A673 (cell line): ENCODE measurements around the gene TUBB3. TPM values are rescaled to one million over a fixed set of nuclear protein-coding genes. Genes with fewer than 3 reads are reported as not detected.
"Not testable (repeated sequence)": the region's sequence is repeated elsewhere in the genome, so short reads cannot be mapped to it uniquely, and the experiment has no call there.

Source experiments
- BruUV-seq: library from RNA; stranded (reverse); fragments of 400-500 nt; replicated peaks from 2 replicates; lab custom pipeline; 2021; lab: Mats Ljungman, UMichigan
- CTCF ChIA-PET: fragments of 300-600 bp; sonication (Branson Sonifier 250); formaldehyde crosslinking; loops from one replicate; lab custom pipeline; 2022; ENCODE audit warnings: antibody characterized with exemption; lab: Charles Lee
- POLR2A ChIA-PET: fragments of 300-600 bp; sonication (Branson Sonifier 250); formaldehyde crosslinking; loops from one replicate; lab custom pipeline; 2022; ENCODE audit warnings: antibody characterized with exemption; ENCODE audit not compliant: low non-redundant PET; lab: Charles Lee
- DNase-seq: peaks from one replicate; pipeline ENCODE4 v3.0.0-alpha.2; 2015; ENCODE audit warnings: low spot score
- H3K27ac ChIP-seq: fragments of 200-600 bp; sonication (generic); 2 replicates; pipeline ENCODE4 v1.5.1; 2016; ENCODE audit warnings: mixed run types, low read depth, mild to moderate bottlenecking, mixed read lengths, antibody characterized with exemption, low read length; ENCODE audit not compliant: poor library complexity, severe bottlenecking
- H3K27me3 ChIP-seq: fragments of 200-600 bp; sonication (generic); replicated peaks from 2 replicates; pipeline ENCODE4 v1.6.1; 2017; ENCODE audit warnings: mixed run types, low read depth, mild to moderate bottlenecking, mixed read lengths, antibody characterized with exemption, low read length; ENCODE audit not compliant: insufficient read depth, poor library complexity
- H3K36me3 ChIP-seq: fragments of 200-600 bp; sonication (generic); 2 replicates; pipeline ENCODE4 v1.6.1; 2016; ENCODE audit warnings: mixed run types, mild to moderate bottlenecking, mixed read lengths, antibody characterized with exemption, low read length; ENCODE audit not compliant: insufficient read depth, poor library complexity, severe bottlenecking
- H3K4me1 ChIP-seq: fragments of 200-600 bp; sonication (generic); 2 replicates; pipeline ENCODE4 v1.6.1; 2017; ENCODE audit warnings: mixed run types, mild to moderate bottlenecking, mixed read lengths, antibody characterized with exemption, low read length; ENCODE audit not compliant: insufficient read depth, poor library complexity, severe bottlenecking
- H3K4me3 ChIP-seq: fragments of 200-600 bp; sonication (generic); 2 replicates; pipeline ENCODE4 v1.5.1; 2016; ENCODE audit warnings: low read depth, mixed run types, mild to moderate bottlenecking, mixed read lengths, low read length; ENCODE audit not compliant: poor library complexity, severe bottlenecking
- H3K9me3 ChIP-seq: fragments of 200-600 bp; sonication (generic); 2 replicates; pipeline ENCODE4 v1.6.1; 2016; ENCODE audit warnings: mixed run types, low read depth, mild to moderate bottlenecking, mixed read lengths, antibody characterized with exemption, low read length; ENCODE audit not compliant: poor library complexity, severe bottlenecking
- CTCF ChIP-seq: fragments of 300-800, 200-600 bp; sonication (generic); conservative IDR thresholded peaks from 2 replicates; pipeline ENCODE4 v1.5.1; 2017; ENCODE audit warnings: low read depth, mild to moderate bottlenecking, antibody characterized with exemption, low read length, moderate library complexity, mixed read lengths
- EZH2 ChIP-seq: fragments of 200-600 bp; sonication (generic); IDR thresholded peaks from 2 replicates; pipeline ENCODE4 v1.6.1; 2017; ENCODE audit warnings: borderline replicate concordance, low read depth, mild to moderate bottlenecking, mixed read lengths, antibody characterized with exemption, low read length; ENCODE audit not compliant: poor library complexity, severe bottlenecking
- intact Hi-C: fragments of 100-400 bp; cut with micrococcal nuclease; formaldehyde crosslinking; loops from one replicate; pipeline ENCODE4 v1.10.0; 2022; ENCODE audit not compliant: unreplicated experiment
- total RNA-seq: library from RNA; stranded (reverse); gene quantifications from 2 replicates; pipeline ENCODE4 v1.2.3, GENCODE V29; 2021

The TUBB3 gene
- total RNA-seq, 1 experiment from 2014 or later: 297 TPM

GRCh38 chr16:89925596-89926079 lies 2.5 kb downstream of the TUBB3 start:
- ChIA-PET POLR2A (no interaction called here), CTCF (interaction anchor here (0.5 kb wide), 1 partner anchor 397 kb away, joined by 12 read pairs; no protein-coding TSS in a partner anchor)
- DNase-seq: peak; percentile 68
- no peaks in the 10 kb centered on the region for H3K27me3 ChIP-seq
- H3K9me3 ChIP-seq: no peaks in the 10 kb centered on the region
- intact Hi-C loops: loop anchor here (2.0 to 10.0 kb wide), 2 partner anchors 47 to 99 kb away; no protein-coding TSS in a partner anchor
- TF ChIP-seq EZH2: no peak
- no peak for TF ChIP-seq CTCF
- peak overlapping the region; percentile 95 for H3K4me3 ChIP-seq
- BruUV-seq: TSS peak; percentile 18
- H3K27ac ChIP-seq: no peak overlapping the region
- H3K4me1 ChIP-seq: peaks cover 37% of the 10 kb centered on the region
- H3K36me3 ChIP-seq: peaks cover 9% of the 10 kb centered on the region

GRCh38 chr16:89931305-89931896 lies 8.3 kb downstream of the TUBB3 start:
- DNase-seq: no peak
- no peaks in the 10 kb centered on the region for H3K9me3 ChIP-seq
- H3K4me3 ChIP-seq: no peak overlapping the region
- intact Hi-C loops: no loop called here
- peaks cover 3% of the 10 kb centered on the region for H3K4me1 ChIP-seq
- ChIA-PET CTCF (interaction anchor here (0.6 kb wide), 1 partner anchor 10 kb away, joined by 3 read pairs; no protein-coding TSS in a partner anchor), POLR2A (no interaction called here)
- TF ChIP-seq EZH2 (no peak), CTCF (no peak)
- no peaks in the 10 kb centered on the region for H3K27me3 ChIP-seq
- BruUV-seq: no TSS peak
- H3K27ac ChIP-seq: no peak overlapping the region
- peaks cover 40% of the 10 kb centered on the region for H3K36me3 ChIP-seq

DNA sequence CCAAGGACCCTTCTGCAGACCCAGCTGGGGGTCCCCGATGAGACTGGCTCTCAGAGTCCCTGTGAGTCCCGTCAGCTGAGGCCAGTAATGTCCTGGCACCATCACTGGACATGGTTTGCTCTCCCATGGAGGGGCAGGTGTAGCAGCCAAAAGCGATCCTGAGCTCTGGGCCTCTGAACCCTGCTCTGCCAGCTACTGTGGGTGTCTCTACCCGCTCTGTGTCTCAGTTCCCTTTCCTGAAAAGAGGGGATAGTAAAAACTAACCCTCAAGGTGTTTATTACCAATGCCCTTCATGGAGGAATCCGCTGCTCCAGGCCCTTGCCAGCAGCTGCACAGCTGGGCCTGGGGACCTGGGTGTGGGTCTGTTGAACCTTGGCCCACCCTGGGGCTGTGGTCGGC lies 8.8 kb downstream of the TUBB3 start:
- no peaks in the 10 kb centered on the region for H3K9me3 ChIP-seq
- H3K27ac ChIP-seq: no peak overlapping the region
- no peaks in the 10 kb centered on the region for H3K27me3 ChIP-seq
- intact Hi-C loops: no loop called here
- ChIA-PET CTCF (no interaction called here), POLR2A (no interaction called here)
- no TSS peak for BruUV-seq
- TF ChIP-seq EZH2 (no peak), CTCF (no peak)
- no peaks in the 10 kb centered on the region for H3K4me1 ChIP-seq
- DNase-seq: no peak
- H3K36me3 ChIP-seq: peaks cover 40% of the 10 kb centered on the region
- no peak overlapping the region for H3K4me3 ChIP-seq

DNA sequence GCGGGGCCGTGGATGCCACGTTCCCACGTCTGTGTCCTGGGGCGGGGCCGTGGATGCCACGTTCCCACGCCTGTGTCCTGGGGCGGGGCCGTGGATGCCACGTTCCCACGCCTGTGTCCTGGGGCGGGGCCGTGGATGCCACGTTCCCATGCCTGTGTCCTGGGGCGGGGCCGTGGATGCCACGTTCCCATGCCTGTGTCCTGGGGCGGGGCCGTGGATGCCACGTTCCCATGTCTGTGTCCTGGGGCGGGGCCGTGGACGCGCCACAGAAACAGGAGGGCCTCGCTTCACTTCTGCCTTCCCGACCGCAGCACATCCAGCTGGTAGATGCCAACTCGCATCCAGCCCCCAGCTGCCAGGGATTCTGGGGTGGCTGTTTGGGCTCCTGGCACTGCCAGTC lies 10.9 kb downstream of the TUBB3 start:
- H3K27me3 ChIP-seq, H3K27ac ChIP-seq, BruUV-seq, CTCF ChIA-PET, DNase-seq, H3K4me1 ChIP-seq, H3K4me3 ChIP-seq, POLR2A ChIA-PET, H3K9me3 ChIP-seq, intact Hi-C loops: not testable (repeated sequence)
- peaks cover 36% of the 10 kb centered on the region for H3K36me3 ChIP-seq
